ENCODE data around the gene EDIL3.
"Not testable (repeated sequence)": the region's sequence is repeated elsewhere in the genome, so short reads cannot be mapped to it uniquely, and the experiment has no call there.

EDIL3 gene

DNA sequence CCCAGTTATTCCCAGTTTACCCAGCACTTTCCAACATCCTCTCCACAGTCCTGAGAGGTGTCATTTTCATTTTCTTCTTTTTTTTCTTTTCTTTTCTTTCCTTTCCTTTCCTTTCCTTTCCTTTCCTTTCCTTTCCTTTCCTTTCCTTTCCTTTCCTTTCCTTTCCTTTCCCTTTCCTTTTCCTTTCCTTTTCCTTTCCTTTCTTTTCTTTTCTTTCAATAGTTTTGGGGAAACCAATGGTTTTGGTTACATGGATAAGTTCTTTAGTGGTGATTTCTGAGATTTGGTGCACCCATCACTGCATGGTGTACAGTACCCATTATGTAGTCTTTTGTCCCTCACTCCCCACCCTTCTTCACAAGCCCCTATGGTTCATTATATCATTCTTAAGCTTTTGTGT, 224.0 kb downstream of the EDIL3 start:
- not testable (repeated sequence) for DNase-seq

DNA sequence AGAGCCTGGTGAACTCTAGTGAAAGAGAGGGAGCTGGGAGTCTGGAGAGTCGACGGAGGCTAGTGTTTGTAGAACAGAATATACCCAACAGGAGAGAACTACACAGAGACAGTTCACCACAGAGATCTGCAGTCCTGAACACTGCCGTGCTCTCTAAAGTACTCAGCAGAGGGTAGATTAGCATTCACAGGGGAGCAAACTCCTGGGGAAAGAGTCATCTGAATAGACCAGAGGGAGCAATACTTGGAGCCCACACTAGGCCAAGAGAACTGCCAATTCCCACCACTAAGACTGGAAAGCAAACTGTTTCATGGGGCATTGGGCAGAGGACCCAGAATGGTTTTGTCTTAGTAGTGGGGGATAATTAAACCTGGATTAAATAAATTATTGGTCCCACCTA, 235.6 kb downstream of the EDIL3 start:
- no peak for DNase-seq

DNA sequence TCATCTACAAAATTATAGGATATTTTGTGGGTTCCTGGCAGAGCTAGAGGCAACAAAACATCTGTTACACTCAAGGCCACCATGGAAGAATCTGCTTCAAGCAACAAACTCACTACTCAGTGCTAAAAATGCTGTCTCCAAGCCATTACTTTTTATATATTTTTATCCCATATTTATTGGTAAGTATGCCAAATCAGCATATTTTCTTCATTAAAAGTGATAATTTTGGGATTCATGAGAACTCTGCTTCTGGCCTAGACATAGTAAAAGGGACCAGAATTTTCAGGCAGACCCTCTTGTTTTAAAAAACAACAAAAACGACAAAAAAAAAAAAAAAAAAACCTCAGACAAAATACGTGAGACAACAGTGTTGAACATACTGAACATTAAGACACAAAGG, 236.0 kb downstream of the EDIL3 start:
- no peak for DNase-seq

GRCh38 chr5:84137541-84137940, 247.1 kb downstream of the EDIL3 start:
- no peak for DNase-seq

GRCh38 chr5:84131372-84131771, 253.3 kb downstream of the EDIL3 start:
- DNase-seq = no peak

GRCh38 chr5:84130006-84130580, 254.6 kb downstream of the EDIL3 start:
- no peak for DNase-seq

DNA sequence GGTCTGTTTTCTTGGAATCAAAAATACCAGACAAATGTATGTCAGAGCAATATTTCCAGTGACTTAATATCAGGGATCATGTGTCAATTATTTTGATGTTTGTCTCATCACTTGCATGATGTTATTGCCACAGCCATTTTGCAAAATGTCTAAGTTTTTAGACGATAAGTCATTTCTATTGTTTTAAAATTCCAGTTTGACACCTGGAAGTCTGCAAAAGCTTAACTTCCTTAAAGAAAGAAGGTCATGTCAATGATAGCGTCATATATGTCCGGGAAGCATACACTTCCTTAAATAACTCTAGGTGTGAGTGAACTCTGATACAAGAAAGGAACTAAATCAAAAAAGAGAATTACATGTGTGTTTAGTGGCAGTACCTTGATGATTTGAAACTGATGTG, 259.5 kb downstream of the EDIL3 start:
- DNase-seq = no peak

GRCh38 chr5:84119252-84119651, 265.4 kb downstream of the EDIL3 start:
- no peak for DNase-seq

DNA sequence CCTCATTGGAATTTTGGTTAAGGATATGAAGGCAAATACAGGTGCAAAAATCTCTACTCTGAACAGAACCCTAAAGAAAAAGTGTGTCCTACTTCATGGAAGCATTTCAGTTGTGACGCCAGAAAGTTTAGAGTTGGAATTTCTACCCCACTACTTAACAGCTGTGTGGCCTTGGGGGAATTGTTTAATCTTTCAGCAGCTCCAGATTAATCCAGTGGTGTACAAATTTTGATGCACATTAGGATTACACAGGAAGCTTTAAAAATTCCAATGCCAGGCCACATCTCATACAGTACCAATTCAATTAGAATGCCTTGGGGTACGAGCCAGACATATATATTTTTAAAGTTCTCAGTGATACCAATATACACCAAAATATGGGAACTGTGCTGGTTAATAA, 266.1 kb downstream of the EDIL3 start:
- DNase-seq = no peak

DNA sequence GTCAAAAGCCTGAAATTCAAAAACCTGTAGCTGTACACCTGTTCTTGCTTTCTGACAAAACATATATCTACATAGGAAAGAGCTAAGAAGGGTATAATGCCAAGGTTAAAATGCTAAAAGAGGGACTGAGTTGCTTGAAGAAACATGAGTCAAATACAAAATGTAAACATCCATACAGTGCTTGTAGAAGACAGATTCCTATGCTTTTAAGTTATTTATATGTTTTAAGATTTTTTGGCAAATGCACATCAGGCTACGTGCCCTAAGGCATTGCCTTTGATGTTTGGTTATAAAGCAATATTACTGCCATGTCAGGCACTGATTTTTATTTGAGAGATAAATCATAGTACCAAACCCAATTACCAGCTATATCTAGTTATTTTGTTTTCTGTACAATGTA, 269.0 kb downstream of the EDIL3 start:
- DNase-seq = no peak

- DNase-seq = no peak
Measured at GRCh38 chr5:84113246-84114105, 271.2 kb downstream of the EDIL3 start.

- no peak for DNase-seq
Measured at GRCh38 chr5:84092738-84093137, 291.9 kb downstream of the EDIL3 start.

GRCh38 chr5:84091127-84091799, 293.4 kb downstream of the EDIL3 start:
- no peak for DNase-seq

DNA sequence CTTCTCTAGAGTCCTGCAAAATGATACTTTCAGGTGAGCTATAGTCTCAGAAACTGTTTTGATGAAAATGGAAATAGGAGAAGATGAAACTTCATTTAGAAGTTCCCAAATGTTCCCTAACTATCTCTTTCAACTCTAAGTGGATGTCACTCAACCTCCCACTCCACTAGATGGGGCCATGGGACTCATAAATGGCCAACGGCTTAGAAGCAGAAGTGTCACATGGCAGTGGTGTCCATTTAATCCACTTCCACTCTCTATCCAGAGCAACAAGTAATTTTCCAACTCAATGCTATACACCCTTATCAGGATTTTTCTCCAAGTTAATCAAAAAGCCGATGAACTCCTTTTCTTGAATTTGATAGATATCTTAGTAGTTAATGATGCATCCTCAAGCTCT, 295.7 kb downstream of the EDIL3 start:
- DNase-seq = no peak

DNA sequence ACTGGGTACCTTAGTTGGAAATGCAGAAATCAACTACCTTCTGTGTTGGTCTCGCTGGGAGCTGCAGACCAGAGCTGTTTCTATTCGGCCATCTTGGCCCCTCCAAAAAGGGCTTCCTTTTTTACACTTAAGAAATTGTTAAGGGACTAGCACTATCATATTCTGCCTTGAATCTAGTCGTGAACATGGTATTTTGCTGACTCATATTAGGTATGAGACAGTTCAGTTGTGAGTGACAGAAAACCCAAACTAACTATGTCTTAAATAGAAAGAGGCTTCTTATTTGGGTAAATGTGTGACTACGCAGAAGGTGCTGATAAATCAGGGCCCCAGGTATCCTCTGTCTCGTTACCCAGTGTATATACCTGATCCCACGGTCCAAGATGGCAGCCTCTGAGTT, 298.2 kb downstream of the EDIL3 start:
- no peak for DNase-seq

GRCh38 chr5:84085387-84086041, 299.2 kb downstream of the EDIL3 start:
- no peak for DNase-seq

DNA sequence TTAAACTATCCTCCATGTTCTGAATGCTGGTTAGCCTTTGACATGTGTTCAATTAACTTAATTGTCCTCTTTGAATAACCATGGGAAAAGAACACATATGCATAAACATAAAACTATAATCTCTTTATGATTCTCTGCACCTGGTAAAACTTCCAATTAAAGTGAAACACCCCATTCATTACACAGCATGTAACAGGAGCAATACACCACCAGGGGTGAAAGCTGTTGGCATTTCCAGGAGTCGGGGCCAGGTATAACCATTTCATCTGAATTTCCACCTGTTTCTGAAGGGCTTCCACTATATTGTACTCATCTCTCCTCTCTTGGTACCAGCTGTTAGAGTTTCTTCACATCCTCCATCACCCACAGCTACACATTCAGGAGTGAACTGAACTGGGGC, 303.8 kb downstream of the EDIL3 start:
- DNase-seq = no peak

DNA sequence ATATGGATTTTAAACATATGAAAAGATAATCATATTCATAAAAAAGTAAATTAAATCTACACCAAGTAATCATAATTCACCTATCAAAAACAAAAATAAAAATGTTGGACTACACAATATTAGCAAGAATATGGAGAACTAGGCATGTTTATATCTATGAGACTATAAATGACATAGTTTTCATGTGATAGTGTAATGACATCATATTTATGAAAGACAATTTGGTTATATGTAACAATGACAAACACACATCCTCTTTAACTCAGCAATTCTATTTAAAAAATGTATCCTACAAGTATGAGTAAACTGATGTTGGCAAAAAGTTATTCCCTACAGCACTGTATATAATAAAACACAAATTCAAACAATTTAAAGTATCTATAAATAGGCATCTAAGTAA, 312.3 kb downstream of the EDIL3 start:
- no peak for DNase-seq

DNA sequence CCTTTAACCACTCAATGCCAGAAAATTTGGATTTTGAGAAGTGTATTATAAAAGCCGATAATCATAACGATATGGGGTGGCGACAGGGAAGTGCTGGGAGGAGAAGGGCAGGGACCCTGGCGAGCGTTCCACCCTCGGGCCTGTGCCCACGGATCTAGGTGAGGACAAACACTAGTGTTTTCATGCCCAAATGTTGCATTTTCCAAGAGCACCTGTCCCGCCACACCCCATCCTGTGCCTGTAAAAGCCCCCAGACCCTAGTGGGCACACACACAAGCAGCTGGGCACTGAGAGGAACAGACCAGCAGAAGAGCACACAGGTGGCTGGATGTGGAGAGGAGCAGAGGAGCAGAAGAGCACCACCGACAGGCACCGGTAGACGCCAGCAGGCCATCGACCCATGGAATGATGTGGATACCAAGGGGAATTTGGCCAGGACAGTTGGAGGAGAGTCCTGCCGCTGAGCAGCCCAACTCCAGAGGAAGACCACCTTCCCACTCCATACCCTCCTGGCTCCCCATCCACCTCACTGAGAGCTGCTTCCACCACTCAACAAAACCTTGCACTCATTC, 315.0 kb downstream of the EDIL3 start:
- no peak for DNase-seq

GRCh38 chr5:84063041-84063440, 321.6 kb downstream of the EDIL3 start:
- DNase-seq = no peak

- no peak for DNase-seq
Measured at GRCh38 chr5:84059672-84060071, 325.0 kb downstream of the EDIL3 start.

GRCh38 chr5:84058561-84058960, 326.1 kb downstream of the EDIL3 start:
- DNase-seq = no peak

DNA sequence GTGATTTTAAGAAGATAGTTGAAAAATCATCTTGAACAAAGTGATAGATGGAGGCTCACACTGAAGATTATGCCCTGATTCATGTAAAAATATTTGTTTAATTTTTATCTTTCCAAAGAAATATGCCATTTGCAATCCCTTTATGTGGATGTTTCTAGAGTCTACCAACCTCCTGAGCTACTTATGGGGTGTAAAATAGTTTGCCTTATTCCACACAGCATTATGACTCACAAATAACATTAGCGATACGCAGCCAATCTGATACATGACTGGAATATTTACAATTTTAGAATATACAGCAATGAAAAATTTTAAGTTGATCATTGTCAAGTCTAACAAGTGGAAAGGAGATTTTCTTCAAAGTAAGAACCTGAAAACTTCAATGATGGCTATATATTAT, 327.5 kb downstream of the EDIL3 start:
- no peak for DNase-seq

All from effector CD8-positive, alpha-beta T cell (primary cell).